Superior temporal gyrus (tissue), 1 donor: ENCODE results near the gene GIN1.
A peak's percentile ranks its signal among the peaks of the same experiment; 100 is the strongest.
"Not testable (repeated sequence)": the region's sequence is repeated elsewhere in the genome, so short reads cannot be mapped to it uniquely, and the experiment has no call there.

Experiments used
- DNase-seq: peaks from one replicate; pipeline ENCODE4 v3.0.0-alpha.2; 2016; ENCODE audit errors: extremely low spot score

Gene GIN1, protein sequence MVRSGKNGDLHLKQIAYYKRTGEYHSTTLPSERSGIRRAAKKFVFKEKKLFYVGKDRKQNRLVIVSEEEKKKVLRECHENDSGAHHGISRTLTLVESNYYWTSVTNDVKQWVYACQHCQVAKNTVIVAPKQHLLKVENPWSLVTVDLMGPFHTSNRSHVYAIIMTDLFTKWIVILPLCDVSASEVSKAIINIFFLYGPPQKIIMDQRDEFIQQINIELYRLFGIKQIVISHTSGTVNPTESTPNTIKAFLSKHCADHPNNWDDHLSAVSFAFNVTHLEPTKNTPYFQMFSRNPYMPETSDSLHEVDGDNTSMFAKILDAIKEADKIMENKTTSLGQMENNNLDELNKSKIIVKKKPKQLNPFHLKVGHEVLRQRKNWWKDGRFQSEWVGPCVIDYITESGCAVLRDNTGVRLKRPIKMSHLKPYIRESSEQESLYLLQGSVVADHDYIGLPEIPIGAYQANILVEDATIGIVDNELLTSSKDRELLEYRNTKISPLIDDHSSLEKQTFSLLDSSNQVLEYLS

DNA sequence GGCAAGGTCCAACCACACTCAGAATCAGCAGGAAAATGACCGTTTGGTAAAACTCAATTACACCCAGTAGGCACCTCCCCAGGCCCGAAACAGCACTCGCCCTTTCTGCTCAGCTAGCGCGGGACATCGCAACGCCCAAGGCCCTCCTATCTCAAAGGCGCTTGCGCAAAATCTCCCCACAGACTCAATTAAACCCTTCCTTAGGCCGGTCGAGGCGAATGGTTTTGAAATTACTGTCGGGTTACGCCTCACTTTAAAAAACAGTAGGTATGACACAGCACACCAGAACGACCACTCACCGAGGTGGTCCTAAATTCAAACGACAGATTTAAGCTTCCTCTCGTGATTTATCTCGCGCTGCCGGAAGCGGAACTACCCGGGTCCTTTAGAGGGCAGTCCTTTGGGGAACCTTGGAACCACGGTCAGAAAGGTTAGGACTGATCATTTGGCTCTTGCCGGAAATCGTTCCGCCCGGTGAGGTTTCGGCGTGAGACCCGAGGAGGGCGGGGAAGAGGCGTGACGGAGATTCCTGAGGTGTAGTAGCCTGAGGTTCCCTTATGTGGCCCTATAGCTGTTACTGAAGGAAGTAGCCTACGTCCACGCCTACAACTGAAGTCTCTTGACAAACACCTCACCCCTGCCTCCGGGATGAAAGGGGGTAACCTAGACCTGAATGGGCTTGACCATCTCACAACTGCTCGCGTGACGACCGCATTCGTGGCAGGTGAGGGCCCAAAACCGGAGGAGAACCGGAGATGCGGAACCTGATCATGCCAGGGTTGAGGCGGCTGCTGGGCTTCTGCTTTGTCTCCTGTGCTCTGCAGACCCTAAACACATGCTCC is at the start of gene GIN1, which contains the start of gene PPIP5K2:
GIN1 (minus strand) TSS at position 374 of the 842 bp plus-strand sequence. CDS start 11,431 bp downstream, outside the sequence.
PPIP5K2 (plus strand) TSS at position 537 of the 842 bp plus-strand sequence. CDS start 9,289 bp downstream, outside the sequence.
- peak; percentile 99 for DNase-seq

DNA sequence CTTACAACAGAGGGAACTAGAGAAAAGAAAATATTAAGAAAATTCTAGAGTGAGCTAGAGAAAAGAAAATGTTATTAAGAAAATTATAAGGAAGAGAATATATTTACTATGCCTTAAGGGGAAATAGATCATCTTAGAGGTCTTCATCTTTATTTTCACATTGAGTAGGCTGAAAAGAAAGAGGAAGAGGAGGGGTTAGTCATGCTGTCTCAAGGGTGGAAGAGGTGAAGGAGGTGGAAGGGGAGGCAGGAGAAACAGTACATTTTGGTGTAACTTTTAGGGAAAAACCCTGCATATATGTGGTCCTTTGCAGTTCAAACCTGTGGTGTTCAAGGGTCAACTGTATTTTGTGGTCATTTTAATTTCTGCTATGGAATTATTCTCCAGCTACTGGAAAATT is 46.8 kb upstream of the GIN1 start:
- DNase-seq = no peak

DNA sequence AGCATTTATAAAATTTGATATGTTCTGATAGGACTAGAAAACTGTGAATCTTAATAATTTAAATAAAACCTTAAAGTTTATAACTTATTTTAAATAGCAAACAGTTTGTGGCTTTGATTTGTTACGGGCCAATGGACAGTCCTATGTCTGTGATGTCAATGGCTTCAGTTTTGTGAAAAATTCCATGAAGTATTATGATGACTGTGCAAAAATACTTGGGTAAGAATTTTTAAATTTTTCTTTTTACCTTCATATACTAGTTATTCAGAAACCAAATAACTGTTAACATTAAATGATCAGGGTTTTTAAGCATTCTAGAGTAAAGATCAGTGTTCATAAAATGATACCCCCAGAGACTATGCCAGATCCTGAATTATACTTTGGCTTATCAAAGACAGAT is 31.2 kb upstream of the GIN1 start:
- DNase-seq = no peak

- DNase-seq = no peak
These were observed 28.3 kb upstream of the GIN1 start for GRCh38 chr5:103148213-103148612.

GRCh38 chr5:103145196-103145595 is 25.3 kb upstream of the GIN1 start:
- no peak for DNase-seq

- DNase-seq = not testable (repeated sequence)
These were observed 22.2 kb upstream of the GIN1 start for GRCh38 chr5:103142132-103142531.

DNA sequence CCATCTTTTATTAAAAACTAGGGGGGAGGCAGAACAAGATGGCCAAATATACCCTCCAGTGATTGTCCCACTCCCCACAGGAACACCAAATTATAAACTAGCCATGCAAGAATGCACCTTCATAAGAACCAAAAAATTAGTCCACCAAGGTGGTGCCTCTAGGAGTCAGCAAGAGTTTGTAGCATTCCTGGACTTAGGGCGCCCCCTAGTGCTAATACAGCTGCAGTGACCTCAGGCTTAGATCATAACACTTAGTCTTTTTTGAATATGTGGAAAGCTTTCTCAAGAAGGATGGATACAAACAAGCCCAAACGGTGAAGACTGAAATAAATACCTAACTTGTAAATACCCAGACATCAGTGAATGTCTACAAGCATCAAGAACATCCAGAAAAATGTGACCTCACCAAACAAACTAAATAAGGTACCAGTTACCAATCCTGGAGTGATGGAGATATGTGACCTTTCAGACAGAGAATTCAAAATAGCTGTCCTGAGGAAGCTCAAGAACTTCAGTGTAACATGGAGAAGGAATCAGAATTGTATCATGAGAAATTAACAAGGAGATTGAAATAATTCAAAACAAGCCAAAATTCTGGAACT is 19.4 kb upstream of the GIN1 start:
- DNase-seq = peak; percentile 88

DNA sequence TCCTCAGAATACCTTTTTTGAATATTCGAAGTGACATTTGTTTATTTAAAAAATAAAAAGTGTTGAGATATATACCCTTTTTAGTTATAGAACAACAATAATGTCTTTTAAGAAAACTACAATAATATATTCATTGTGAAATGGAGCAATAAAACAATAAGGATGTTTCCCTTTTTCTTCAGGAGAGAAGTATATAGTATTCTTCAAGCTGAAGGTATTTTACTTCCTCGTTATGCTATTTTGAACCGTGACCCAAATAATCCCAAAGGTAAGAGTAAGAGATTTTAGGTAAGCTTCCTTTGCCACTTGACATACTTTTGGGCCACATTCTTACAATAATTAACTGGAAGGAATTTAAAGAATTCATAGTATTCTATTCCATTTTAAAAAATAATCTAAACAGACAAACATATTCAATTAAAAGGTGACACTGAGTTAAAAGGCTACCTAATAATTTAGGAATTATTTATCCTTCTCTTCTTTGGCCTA is 18.3 kb upstream of the GIN1 start:
- no peak for DNase-seq

DNA sequence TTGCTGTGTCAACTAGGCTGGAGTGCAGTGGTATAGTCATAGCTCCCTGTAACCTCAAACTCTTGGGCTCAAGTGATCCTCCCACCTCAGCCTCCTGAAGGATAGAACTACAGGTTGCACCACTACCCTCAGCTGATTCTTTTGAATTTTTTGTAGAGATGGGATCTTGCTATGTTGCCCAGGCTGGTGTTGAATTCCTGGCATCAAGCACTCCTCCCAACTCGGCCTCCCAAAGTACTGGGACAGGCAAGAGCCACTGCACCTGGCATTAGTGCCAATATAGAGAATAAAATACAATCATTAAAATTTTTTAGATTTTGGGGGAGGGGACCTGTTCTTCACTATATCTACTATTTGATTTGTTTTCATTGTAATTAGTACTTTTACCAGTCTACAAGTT is 15.5 kb upstream of the GIN1 start:
- no peak for DNase-seq

DNA sequence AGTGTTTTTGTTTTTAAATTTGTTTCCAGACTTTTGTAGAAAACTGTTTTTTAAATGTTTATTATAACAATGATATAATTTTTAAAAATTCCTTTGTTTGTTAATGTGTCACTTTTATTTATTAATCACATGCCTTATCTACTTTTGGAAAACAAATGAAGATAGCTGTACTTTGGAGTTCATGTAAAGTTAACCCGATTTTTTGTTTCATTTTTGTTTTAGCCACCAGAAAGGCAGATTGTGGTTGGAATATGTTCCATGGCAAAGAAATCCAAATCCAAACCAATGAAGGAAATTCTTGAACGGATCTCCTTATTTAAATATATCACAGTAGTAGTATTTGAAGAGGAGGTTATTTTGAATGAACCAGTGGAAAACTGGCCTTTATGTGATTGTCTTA is 13.3 kb upstream of the GIN1 start:
- DNase-seq = no peak

GRCh38 chr5:103132684-103133083 is 12.7 kb upstream of the GIN1 start:
- no peak for DNase-seq

GRCh38 chr5:103128202-103128601 is 8.3 kb upstream of the GIN1 start:
- no peak for DNase-seq

DNA sequence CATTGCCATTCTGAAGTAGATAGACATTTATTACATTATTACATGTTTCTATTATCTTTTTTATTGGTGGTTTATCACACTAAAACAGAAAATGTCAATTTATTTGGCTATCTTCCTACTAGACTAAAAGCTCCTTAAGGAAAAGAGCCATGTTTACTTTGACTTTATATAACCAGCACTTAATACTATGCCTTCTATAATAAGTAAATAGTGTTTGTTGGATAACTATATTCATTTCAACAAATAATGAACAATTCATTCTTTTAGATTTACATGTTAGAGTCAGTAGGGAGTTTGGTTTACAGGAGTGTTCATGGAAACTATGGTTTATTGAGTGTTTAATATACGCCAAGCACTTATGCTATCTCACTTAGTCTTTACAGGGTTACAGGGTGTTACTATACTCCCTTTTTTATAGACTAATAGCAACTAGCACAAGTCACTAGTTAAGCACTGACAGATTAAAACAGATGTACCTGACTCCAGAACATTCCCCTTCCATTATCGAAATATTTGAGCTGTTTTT is 7.4 kb upstream of the GIN1 start:
- no peak for DNase-seq

DNA sequence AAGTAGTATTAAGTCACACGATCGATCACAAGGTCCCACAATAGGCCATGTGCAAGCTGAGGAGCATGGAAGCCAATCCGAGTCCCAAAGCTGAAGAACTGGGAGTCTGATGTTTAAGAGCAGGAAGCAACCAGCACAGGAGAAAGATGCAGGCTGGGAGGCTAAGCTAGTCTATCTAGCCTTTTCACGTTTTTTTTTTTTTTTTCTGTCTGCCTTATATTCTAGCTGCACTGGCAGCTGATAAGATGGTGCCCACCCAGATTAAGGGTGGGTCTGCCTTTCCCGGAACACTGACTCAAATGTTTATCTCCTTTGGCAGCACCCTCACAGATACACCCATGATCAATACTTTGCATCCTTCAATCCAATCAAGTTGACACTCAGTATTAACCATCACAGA is 6.6 kb upstream of the GIN1 start:
- DNase-seq = no peak

- no peak for DNase-seq
These were observed 2.3 kb upstream of the GIN1 start for GRCh38 chr5:103122242-103122641.

GRCh38 chr5:103120607-103121200 is 766 bp upstream of the GIN1 start:
- no peak for DNase-seq

GRCh38 chr5:103119070-103119764 is 721 bp downstream of the GIN1 start:
- DNase-seq = peak; percentile 45

DNA sequence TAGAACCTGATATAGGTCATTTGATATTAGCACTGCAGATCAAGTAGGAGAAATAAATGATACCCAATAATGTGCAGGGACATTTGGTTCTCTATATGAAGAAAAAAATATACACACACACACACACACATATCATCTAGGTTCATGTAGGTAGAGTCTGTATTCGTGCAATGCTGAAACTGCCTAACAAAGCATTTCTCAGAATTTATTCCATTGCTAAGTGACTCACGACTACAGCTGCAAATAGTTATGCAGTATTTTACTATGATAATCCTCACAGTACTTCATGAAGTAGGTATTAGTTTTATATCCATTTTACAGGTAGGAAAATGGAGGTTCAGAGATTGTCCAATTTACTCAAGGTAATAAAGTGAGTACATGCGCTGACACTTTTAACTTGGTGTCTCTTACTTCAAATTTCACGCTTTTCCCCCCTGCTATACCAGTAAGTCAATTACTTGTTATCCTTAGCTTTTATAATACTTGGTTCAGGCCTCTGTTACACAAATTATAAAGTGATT is 2.4 kb downstream of the GIN1 start:
- no peak for DNase-seq

DNA sequence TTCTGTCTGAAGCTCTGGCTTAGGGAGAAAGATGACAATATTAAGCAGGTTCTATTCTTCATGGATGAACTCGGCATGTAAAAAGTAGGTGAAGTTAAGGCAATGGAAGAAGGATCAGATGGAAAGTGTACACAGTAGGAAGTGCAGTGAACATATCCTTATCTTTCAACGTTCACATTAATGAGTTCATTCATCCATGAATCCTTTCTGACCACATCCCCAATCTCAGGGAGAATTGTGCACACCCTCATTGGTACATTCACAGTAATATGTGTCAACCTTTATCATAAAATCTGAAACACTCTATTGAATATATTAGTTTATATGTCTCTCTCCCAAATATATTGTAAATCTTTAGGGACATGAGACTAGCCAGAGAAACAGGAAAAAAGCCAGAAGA is 5.5 kb downstream of the GIN1 start:
- DNase-seq = no peak

DNA sequence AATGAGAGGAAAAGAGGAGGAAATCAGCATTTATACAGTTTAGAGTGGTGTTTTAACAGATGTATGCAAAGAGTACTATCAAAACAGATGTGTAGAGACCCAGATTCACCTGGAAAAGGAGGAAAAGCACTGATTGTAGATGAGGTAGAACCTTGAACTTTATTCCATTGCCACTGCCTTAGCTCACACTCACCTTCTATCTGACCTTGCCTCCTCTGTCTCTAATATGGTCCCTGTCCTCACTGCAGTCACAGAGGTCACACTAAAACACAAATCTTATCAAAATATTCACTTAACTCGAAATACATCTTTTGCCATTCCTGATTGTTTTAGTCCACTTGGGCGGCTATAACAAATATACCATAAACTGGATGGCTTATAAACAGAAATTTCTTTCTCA is 7.0 kb downstream of the GIN1 start:
- no peak for DNase-seq
